Panc1 (cell line): Measurements from ENCODE around the gene ZFYVE28. TPM values are rescaled to one million over a fixed set of nuclear protein-coding genes. Genes with fewer than 3 reads are reported as not detected.

Experiments
- ATAC-seq: fragments of 200-7000 bp; cut with Tn5 transposase; 2 replicates; pipeline ENCODE4 v1.9.1; 2020; ENCODE audit warnings: mild to moderate bottlenecking, moderate library complexity
- BruUV-seq: library from RNA; stranded (reverse); fragments of 400-500 nt; replicated peaks from 2 replicates; lab custom pipeline; 2021; lab: Mats Ljungman, UMichigan
- CTCF ChIA-PET: fragments of 300-600 bp; sonication (Branson Sonifier 250); formaldehyde crosslinking; loops from one replicate; lab custom pipeline; 2022; ENCODE audit warnings: antibody characterized with exemption; lab: Charles Lee
- POLR2A ChIA-PET: fragments of 300-600 bp; sonication (Branson Sonifier 250); formaldehyde crosslinking; loops from one replicate; lab custom pipeline; 2022; ENCODE audit warnings: antibody characterized with exemption; lab: Charles Lee
- DNase-seq: peaks from one replicate; pipeline ENCODE4 v3.0.0-alpha.2; 2010; ENCODE audit warnings: low read depth, low spot score
- H3K27ac ChIP-seq: 2 replicates; pipeline ENCODE4 v1.5.1; 2011; ENCODE audit warnings: mild to moderate bottlenecking, low read length, inconsistent platforms
- H3K27me3 ChIP-seq: fragments of 200-500 bp; sonication (Bioruptor generic); 2 replicates; pipeline ENCODE4 v1.6.0; 2014; ENCODE audit warnings: low read length, inconsistent platforms; ENCODE audit not compliant: control insufficient read depth, insufficient read depth
- H3K36me3 ChIP-seq: fragments of 200-500 bp; sonication (Bioruptor generic); 2 replicates; pipeline ENCODE4 v1.5.1; 2014; ENCODE audit warnings: inconsistent platforms, mild to moderate bottlenecking, low read length, moderate library complexity; ENCODE audit not compliant: control insufficient read depth, insufficient read depth
- H3K4me1 ChIP-seq: 2 replicates; pipeline ENCODE4 v1.5.1; 2011; ENCODE audit warnings: inconsistent platforms, mild to moderate bottlenecking, low read length, moderate library complexity; ENCODE audit not compliant: control insufficient read depth, insufficient read depth
- H3K4me3 ChIP-seq, 2 experiments: 2 replicates each; pipeline ENCODE4 v1.5.1; 2011 to 2012; ENCODE audit warnings: low read depth in 2 of 2, low read length in 2 of 2, mild to moderate bottlenecking in 2 of 2, inconsistent platforms in 1 of 2, moderate library complexity in 1 of 2
- H3K9me3 ChIP-seq: fragments of 200-500 bp; sonication (Bioruptor generic); 2 replicates; pipeline ENCODE4 v1.5.1; 2014; ENCODE audit warnings: low read depth, mild to moderate bottlenecking, inconsistent platforms, low read length, moderate library complexity; ENCODE audit not compliant: control insufficient read depth, insufficient read depth
- POLR2AphosphoS5 ChIP-seq: IDR thresholded peaks from 2 replicates; pipeline ENCODE4 v1.6.1; 2012; ENCODE audit warnings: mild to moderate bottlenecking, low read depth, low read length, moderate library complexity
- SIN3A ChIP-seq: IDR thresholded peaks from 2 replicates; pipeline ENCODE4 v1.6.1; 2012; ENCODE audit warnings: low read depth, mild to moderate bottlenecking, low read length, moderate library complexity, borderline replicate concordance; ENCODE audit not compliant: insufficient read depth
- TCF7L2 ChIP-seq: IDR thresholded peaks from 2 replicates; pipeline ENCODE4 v1.6.1; 2011; ENCODE audit warnings: mild to moderate bottlenecking, low read depth, low read length, inconsistent platforms
- in situ Hi-C: cut with HindIII; loops from 2 replicates; pipeline ENCODE4 v1.10.0; 2016; ENCODE audit warnings: low sequenced_read_pairs, low pct_unique_long_range_greater_than_20kb
- intact Hi-C: fragments of 100-400 bp; cut with micrococcal nuclease; formaldehyde crosslinking; loops from one replicate; pipeline ENCODE4 v1.10.0; 2022; ENCODE audit not compliant: unreplicated experiment
- total RNA-seq: library from RNA; stranded (reverse); gene quantifications from one replicate; pipeline ENCODE4 v1.2.1, GENCODE V29; 2021; ENCODE audit not compliant: unreplicated experiment
- TF ChIP-seq, protein P1 (sequence below): fragments of 450-650 bp; IDR thresholded peaks from 2 replicates; pipeline ENCODE4 v1.5.1; 2017; ENCODE audit warnings: mild to moderate bottlenecking
- TF ChIP-seq, protein P2 (sequence below), 2 experiments: IDR thresholded peaks; 2 replicates each; pipeline ENCODE4 v1.6.1; 2011 to 2012; ENCODE audit warnings: low read depth in 2 of 2, control low read depth in 1 of 2, low read length in 1 of 2, mild to moderate bottlenecking in 1 of 2, moderate library complexity in 1 of 2; ENCODE audit not compliant: insufficient read depth in 1 of 2

The ZFYVE28 gene
- total RNA-seq, 1 experiment from 2014 or later = 11.9 TPM

GRCh38 chr4:2246384-2247127 is 171.9 kb downstream of the ZFYVE28 start:
- no peak for ATAC-seq
- intact Hi-C loops = no loop called here
- H3K9me3 ChIP-seq = no peaks in the 10 kb centered on the region
- H3K27me3 ChIP-seq = no peaks in the 10 kb centered on the region
- POLR2A ChIA-PET = no interaction called here
- in situ Hi-C loops = no loop called here
- H3K36me3 ChIP-seq = no peaks in the 10 kb centered on the region
- DNase-seq = no peak
- H3K27ac ChIP-seq = no peak overlapping the region
- no peak overlapping the region for H3K4me3 ChIP-seq
- CTCF ChIA-PET = no interaction called here
- TF ChIP-seq TCF7L2 = no peak
- TF ChIP-seq, protein P1, sequence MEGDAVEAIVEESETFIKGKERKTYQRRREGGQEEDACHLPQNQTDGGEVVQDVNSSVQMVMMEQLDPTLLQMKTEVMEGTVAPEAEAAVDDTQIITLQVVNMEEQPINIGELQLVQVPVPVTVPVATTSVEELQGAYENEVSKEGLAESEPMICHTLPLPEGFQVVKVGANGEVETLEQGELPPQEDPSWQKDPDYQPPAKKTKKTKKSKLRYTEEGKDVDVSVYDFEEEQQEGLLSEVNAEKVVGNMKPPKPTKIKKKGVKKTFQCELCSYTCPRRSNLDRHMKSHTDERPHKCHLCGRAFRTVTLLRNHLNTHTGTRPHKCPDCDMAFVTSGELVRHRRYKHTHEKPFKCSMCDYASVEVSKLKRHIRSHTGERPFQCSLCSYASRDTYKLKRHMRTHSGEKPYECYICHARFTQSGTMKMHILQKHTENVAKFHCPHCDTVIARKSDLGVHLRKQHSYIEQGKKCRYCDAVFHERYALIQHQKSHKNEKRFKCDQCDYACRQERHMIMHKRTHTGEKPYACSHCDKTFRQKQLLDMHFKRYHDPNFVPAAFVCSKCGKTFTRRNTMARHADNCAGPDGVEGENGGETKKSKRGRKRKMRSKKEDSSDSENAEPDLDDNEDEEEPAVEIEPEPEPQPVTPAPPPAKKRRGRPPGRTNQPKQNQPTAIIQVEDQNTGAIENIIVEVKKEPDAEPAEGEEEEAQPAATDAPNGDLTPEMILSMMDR = no peak
- no peak for TF ChIP-seq POLR2AphosphoS5
- TF ChIP-seq, protein P2, sequence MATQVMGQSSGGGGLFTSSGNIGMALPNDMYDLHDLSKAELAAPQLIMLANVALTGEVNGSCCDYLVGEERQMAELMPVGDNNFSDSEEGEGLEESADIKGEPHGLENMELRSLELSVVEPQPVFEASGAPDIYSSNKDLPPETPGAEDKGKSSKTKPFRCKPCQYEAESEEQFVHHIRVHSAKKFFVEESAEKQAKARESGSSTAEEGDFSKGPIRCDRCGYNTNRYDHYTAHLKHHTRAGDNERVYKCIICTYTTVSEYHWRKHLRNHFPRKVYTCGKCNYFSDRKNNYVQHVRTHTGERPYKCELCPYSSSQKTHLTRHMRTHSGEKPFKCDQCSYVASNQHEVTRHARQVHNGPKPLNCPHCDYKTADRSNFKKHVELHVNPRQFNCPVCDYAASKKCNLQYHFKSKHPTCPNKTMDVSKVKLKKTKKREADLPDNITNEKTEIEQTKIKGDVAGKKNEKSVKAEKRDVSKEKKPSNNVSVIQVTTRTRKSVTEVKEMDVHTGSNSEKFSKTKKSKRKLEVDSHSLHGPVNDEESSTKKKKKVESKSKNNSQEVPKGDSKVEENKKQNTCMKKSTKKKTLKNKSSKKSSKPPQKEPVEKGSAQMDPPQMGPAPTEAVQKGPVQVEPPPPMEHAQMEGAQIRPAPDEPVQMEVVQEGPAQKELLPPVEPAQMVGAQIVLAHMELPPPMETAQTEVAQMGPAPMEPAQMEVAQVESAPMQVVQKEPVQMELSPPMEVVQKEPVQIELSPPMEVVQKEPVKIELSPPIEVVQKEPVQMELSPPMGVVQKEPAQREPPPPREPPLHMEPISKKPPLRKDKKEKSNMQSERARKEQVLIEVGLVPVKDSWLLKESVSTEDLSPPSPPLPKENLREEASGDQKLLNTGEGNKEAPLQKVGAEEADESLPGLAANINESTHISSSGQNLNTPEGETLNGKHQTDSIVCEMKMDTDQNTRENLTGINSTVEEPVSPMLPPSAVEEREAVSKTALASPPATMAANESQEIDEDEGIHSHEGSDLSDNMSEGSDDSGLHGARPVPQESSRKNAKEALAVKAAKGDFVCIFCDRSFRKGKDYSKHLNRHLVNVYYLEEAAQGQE (IDR thresholded peaks at IDR 0.05; ENCODE audit: insufficient read depth in 1 of 2, low read depth in 2 of 2, low read length in 1 of 2) = no peak
- TF ChIP-seq SIN3A = no peak
- H3K4me1 ChIP-seq = peaks cover 6% of the 10 kb centered on the region
- BruUV-seq = no TSS peak

- no peak overlapping the region for H3K4me3 ChIP-seq
- ChIA-PET CTCF (no interaction called here), POLR2A (no interaction called here)
- DNase-seq = no peak
- no peak for ATAC-seq
- no peaks in the 10 kb centered on the region for H3K27me3 ChIP-seq
- peaks cover 6% of the 10 kb centered on the region for H3K4me1 ChIP-seq
- intact Hi-C loops (no loop called here), in situ Hi-C loops (no loop called here)
- no peaks in the 10 kb centered on the region for H3K36me3 ChIP-seq
- no peak overlapping the region for H3K27ac ChIP-seq
- TF ChIP-seq, protein P2 (IDR thresholded peaks at IDR 0.05; ENCODE audit: insufficient read depth in 1 of 2, low read depth in 2 of 2, low read length in 1 of 2) = no peak
- TF ChIP-seq SIN3A = no peak
- no peak for TF ChIP-seq POLR2AphosphoS5
- TF ChIP-seq TCF7L2 = no peak
- TF ChIP-seq, protein P1 = no peak
- no peaks in the 10 kb centered on the region for H3K9me3 ChIP-seq
- no TSS peak for BruUV-seq
Measured at GRCh38 chr4:2245787-2246275, 172.6 kb downstream of the ZFYVE28 start.
